AG10803 (cell line): Measurements from ENCODE around the gene CADM1.

ENCODE experiments used
- DNase-seq: peaks from one replicate; pipeline ENCODE4 v3.0.0; 2010; ENCODE audit warnings: low read depth
- H3K4me3 ChIP-seq: 2 replicates; pipeline ENCODE4 v1.5.1; 2011; ENCODE audit warnings: mild to moderate bottlenecking, low read length, control low read depth
- TF ChIP-seq, protein P1 (sequence below): conservative IDR thresholded peaks from 2 replicates; pipeline ENCODE4 v1.5.1; 2011; ENCODE audit warnings: mild to moderate bottlenecking, low read length, control low read depth, inconsistent platforms

The CADM1 gene

GRCh38 chr11:115314330-115314920 is 189.8 kb downstream of the CADM1 start:
- H3K4me3 ChIP-seq = no peak overlapping the region
- DNase-seq = no peak
- TF ChIP-seq, protein P1, sequence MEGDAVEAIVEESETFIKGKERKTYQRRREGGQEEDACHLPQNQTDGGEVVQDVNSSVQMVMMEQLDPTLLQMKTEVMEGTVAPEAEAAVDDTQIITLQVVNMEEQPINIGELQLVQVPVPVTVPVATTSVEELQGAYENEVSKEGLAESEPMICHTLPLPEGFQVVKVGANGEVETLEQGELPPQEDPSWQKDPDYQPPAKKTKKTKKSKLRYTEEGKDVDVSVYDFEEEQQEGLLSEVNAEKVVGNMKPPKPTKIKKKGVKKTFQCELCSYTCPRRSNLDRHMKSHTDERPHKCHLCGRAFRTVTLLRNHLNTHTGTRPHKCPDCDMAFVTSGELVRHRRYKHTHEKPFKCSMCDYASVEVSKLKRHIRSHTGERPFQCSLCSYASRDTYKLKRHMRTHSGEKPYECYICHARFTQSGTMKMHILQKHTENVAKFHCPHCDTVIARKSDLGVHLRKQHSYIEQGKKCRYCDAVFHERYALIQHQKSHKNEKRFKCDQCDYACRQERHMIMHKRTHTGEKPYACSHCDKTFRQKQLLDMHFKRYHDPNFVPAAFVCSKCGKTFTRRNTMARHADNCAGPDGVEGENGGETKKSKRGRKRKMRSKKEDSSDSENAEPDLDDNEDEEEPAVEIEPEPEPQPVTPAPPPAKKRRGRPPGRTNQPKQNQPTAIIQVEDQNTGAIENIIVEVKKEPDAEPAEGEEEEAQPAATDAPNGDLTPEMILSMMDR = no peak

GRCh38 chr11:115313224-115313838 is 190.9 kb downstream of the CADM1 start:
- no peak for DNase-seq
- H3K4me3 ChIP-seq = no peak overlapping the region
- TF ChIP-seq, protein P1 = no peak

- H3K4me3 ChIP-seq = no peak overlapping the region
- DNase-seq = no peak
- TF ChIP-seq, protein P1 = no peak
These were observed 192.3 kb downstream of the CADM1 start for GRCh38 chr11:115311949-115312348.

- no peak overlapping the region for H3K4me3 ChIP-seq
- TF ChIP-seq, protein P1 = no peak
- DNase-seq = no peak
These were observed 197.5 kb downstream of the CADM1 start for GRCh38 chr11:115306689-115307088.

GRCh38 chr11:115304774-115305472 is 199.3 kb downstream of the CADM1 start:
- DNase-seq = no peak
- TF ChIP-seq, protein P1 = no peak

DNA sequence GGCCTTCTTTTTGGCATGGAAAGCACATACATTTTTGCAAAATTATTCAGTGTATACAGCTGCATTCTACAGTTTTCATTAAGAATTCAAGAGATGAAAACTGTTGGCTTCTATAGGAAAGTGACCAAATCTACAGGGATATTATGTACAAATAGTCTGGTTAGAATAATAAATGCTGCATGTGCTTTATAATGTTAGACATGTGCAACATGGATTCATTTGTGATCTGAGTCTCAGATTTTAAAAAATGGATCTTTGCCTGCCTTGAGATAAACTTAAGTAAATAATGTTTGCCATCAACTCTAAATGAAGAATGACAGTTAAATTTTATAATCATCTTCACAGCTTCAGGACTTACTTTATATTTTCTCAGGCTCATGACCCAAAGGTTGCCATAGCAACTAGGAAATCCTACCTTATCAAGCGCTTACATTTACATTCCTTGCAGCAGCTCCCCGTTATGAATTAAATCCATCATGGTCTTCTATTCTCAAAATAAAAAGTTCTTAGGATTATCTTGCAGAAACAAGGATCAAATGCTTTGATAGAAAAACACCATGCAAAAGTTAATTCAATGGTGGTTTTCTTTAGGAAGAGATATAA is 200.2 kb downstream of the CADM1 start:
- H3K4me3 ChIP-seq = no peak overlapping the region
- no peak for DNase-seq
- TF ChIP-seq, protein P1 = no peak

More at GRCh38 chr11:115304774-115305472, 199.3 kb downstream of the CADM1 start:
- H3K4me3 ChIP-seq = no peak overlapping the region
